ENCODE results near the gene ITLN1. TPM values are rescaled to one million over a fixed set of nuclear protein-coding genes. Genes with fewer than 3 reads are reported as not detected.

Gene ITLN1
- total and polyA plus RNA-seq, 2 experiments from 2014 or later: 9.0 to 34.9 TPM

- no peak overlapping the region for H2AFZ ChIP-seq
- no peaks in the 10 kb centered on the region for H3K4me1 ChIP-seq (ENCODE audit: insufficient read depth)
- no peaks in the 10 kb centered on the region for H3K36me3 ChIP-seq (replicated peaks; ENCODE audit: insufficient read depth, low read depth)
- no peaks in the 10 kb centered on the region for H4K20me1 ChIP-seq (ENCODE audit: insufficient read depth, poor library complexity, severe bottlenecking)
- no peak overlapping the region for H3K4me3 ChIP-seq
- no peak overlapping the region for H3K4me2 ChIP-seq
- H3K27ac ChIP-seq: no peak overlapping the region
- DNase-seq (ENCODE audit: low spot score): peak; percentile 86
- no peaks in the 10 kb centered on the region for H3K9me3 ChIP-seq (ENCODE audit: low read depth)
- 60% methylated on average over 8 of the region's 8 CpGs for WGBS (ENCODE audit: low lambda C conversion rate, missing lambda C conversion rate)
- H3K27me3 ChIP-seq: no peaks in the 10 kb centered on the region
- H3K9me2 ChIP-seq (replicated peaks; ENCODE audit: insufficient read depth): no peaks in the 10 kb centered on the region
- TF ChIP-seq EZH2phosphoT487 (IDR thresholded peaks at IDR 0.05; ENCODE audit: low read depth, severe bottlenecking, unreplicated experiment): no peak
- peak; percentile 67 for TF ChIP-seq CTCF (IDR thresholded peaks at IDR 0.05; ENCODE audit: poor library complexity)
- TF ChIP-seq EZH2 (IDR thresholded peaks at IDR 0.05; ENCODE audit: borderline replicate concordance): no peak
- H3K79me2 ChIP-seq: no peaks in the 10 kb centered on the region
Observed at GRCh38 chr1:160830321-160831153, 54.4 kb downstream of the ITLN1 start.

DNA sequence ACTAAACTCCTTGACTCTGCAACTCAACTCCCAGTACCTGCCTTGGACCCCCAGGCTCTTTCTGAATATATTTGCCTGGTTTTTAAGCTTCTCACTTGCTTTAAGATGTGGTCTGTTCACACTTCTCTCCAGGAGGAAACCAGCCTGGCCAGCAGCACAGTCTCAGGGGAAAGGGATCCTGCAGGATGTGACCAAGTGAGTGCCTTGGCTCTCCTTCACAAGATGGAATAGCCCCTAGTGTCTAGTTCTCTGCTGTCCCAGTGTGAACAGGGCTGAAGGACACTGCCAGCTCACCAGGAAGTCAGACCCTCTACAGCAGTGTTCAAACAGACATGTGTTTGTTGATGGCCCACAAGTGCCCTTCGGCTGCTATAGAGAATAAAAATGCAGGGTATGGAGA, 55.2 kb downstream of the ITLN1 start:
- Histone ChIP-seq H3K27ac (no peak overlapping the region), H3K79me2 (no peaks in the 10 kb centered on the region), H3K9me2 (replicated peaks; ENCODE audit: insufficient read depth) (no peaks in the 10 kb centered on the region), H3K4me2 (no peak overlapping the region), H3K27me3 (no peaks in the 10 kb centered on the region), H4K20me1 (ENCODE audit: insufficient read depth, poor library complexity, severe bottlenecking) (no peaks in the 10 kb centered on the region), H3K36me3 (replicated peaks; ENCODE audit: insufficient read depth, low read depth) (no peaks in the 10 kb centered on the region), H2AFZ (no peak overlapping the region), H3K4me3 (no peak overlapping the region), H3K4me1 (ENCODE audit: insufficient read depth) (no peaks in the 10 kb centered on the region), H3K9me3 (ENCODE audit: low read depth) (no peaks in the 10 kb centered on the region)
- WGBS (ENCODE audit: low lambda C conversion rate, missing lambda C conversion rate): 96% methylated on average over 1 of the region's 1 CpG
- no peak for TF ChIP-seq EZH2 (IDR thresholded peaks at IDR 0.05; ENCODE audit: borderline replicate concordance)
- no peak for TF ChIP-seq CTCF (IDR thresholded peaks at IDR 0.05; ENCODE audit: poor library complexity)
- TF ChIP-seq EZH2phosphoT487 (IDR thresholded peaks at IDR 0.05; ENCODE audit: low read depth, severe bottlenecking, unreplicated experiment): no peak
- DNase-seq (ENCODE audit: low spot score): no peak

DNA sequence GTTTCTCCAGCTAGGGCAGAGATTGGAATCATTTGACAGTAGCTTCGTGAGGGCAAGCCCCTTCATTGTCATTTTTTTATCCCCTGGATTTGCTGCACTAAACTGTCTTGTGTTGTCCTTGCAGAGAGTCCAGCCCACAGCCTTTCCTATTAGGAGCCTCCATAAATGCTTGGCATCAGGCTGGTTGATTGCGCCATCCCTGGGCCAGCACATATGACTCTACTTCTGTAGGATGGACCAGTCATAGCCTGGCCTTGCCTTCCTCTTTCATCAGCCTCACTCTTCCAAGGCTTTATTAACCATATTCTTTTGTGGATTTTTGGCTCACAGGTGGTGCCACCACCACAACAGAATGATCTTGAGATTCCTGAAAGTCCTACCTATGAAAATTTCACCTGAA, 57.6 kb downstream of the ITLN1 start:
- no peaks in the 10 kb centered on the region for H4K20me1 ChIP-seq (ENCODE audit: insufficient read depth, poor library complexity, severe bottlenecking)
- 95% methylated on average over 2 of the region's 2 CpGs for WGBS (ENCODE audit: low lambda C conversion rate, missing lambda C conversion rate)

GRCh38 chr1:160826546-160826945, 58.4 kb downstream of the ITLN1 start:
- no peaks in the 10 kb centered on the region for H3K36me3 ChIP-seq (replicated peaks; ENCODE audit: insufficient read depth, low read depth)
- 93% methylated on average over 1 of the region's 1 CpG for WGBS (ENCODE audit: low lambda C conversion rate, missing lambda C conversion rate)
- no peaks in the 10 kb centered on the region for H3K4me1 ChIP-seq (ENCODE audit: insufficient read depth)
- H3K27ac ChIP-seq: no peak overlapping the region
- TF ChIP-seq CTCF (IDR thresholded peaks at IDR 0.05; ENCODE audit: poor library complexity): no peak
- TF ChIP-seq EZH2 (IDR thresholded peaks at IDR 0.05; ENCODE audit: borderline replicate concordance): no peak
- no peak for TF ChIP-seq EZH2phosphoT487 (IDR thresholded peaks at IDR 0.05; ENCODE audit: low read depth, severe bottlenecking, unreplicated experiment)
- no peaks in the 10 kb centered on the region for H4K20me1 ChIP-seq (ENCODE audit: insufficient read depth, poor library complexity, severe bottlenecking)
- no peak overlapping the region for H3K4me2 ChIP-seq
- no peak overlapping the region for H3K4me3 ChIP-seq
- no peaks in the 10 kb centered on the region for H3K9me2 ChIP-seq (replicated peaks; ENCODE audit: insufficient read depth)
- H3K9me3 ChIP-seq (ENCODE audit: low read depth): no peaks in the 10 kb centered on the region
- H2AFZ ChIP-seq: no peak overlapping the region
- no peak for DNase-seq (ENCODE audit: low spot score)
- no peaks in the 10 kb centered on the region for H3K27me3 ChIP-seq
- H3K79me2 ChIP-seq: no peaks in the 10 kb centered on the region

More for the DNA sequence above, 57.6 kb downstream of the ITLN1 start:
- no peak overlapping the region for H3K4me2 ChIP-seq
- H2AFZ ChIP-seq: no peak overlapping the region
- H3K79me2 ChIP-seq: no peaks in the 10 kb centered on the region
- no peak for DNase-seq (ENCODE audit: low spot score)
- H3K27ac ChIP-seq: no peak overlapping the region
- H3K4me3 ChIP-seq: no peak overlapping the region
- H3K36me3 ChIP-seq (replicated peaks; ENCODE audit: insufficient read depth, low read depth): no peaks in the 10 kb centered on the region
- no peak for TF ChIP-seq EZH2phosphoT487 (IDR thresholded peaks at IDR 0.05; ENCODE audit: low read depth, severe bottlenecking, unreplicated experiment)
- H3K4me1 ChIP-seq (ENCODE audit: insufficient read depth): no peaks in the 10 kb centered on the region
- H3K9me3 ChIP-seq (ENCODE audit: low read depth): no peaks in the 10 kb centered on the region
- H3K27me3 ChIP-seq: no peaks in the 10 kb centered on the region
- no peaks in the 10 kb centered on the region for H3K9me2 ChIP-seq (replicated peaks; ENCODE audit: insufficient read depth)

Data from hepatocyte (in vitro differentiated cells).